GM12878 (cell line): Measurements from ENCODE around the gene NUP214. TPM values are rescaled to one million over a fixed set of nuclear protein-coding genes. Genes with fewer than 3 reads are reported as not detected.

Source experiments
- ATAC-seq: fragments of 200-7000 bp; cut with Tn5 transposase; 3 replicates; pipeline ENCODE4 v1.9.1; 2020; ENCODE audit warnings: mild to moderate bottlenecking, moderate library complexity
- BruUV-seq: library from RNA; stranded (reverse); fragments of 400-500 nt; replicated peaks from 2 replicates; lab custom pipeline; 2021; lab: Mats Ljungman, UMichigan
- CTCF ChIA-PET: fragments of 300-600 bp; sonication (Branson Sonifier 250); formaldehyde crosslinking; extraction: SDS; loops from one replicate; lab custom pipeline; 2021; ENCODE audit warnings: inconsistent platforms; lab: Yijun Ruan, JAX
- POLR2A ChIA-PET: fragments of 350-600 bp; formaldehyde crosslinking; extraction: SDS; loops from one replicate; lab custom pipeline; 2021; ENCODE audit warnings: inconsistent platforms; lab: Charles Lee
- RAD21 ChIA-PET: fragments of 300-600 bp; sonication (Branson Sonifier 250); formaldehyde crosslinking; loops from one replicate; lab custom pipeline; 2023; ENCODE audit warnings: antibody characterized with exemption; ENCODE audit not compliant: unreplicated experiment; lab: Charles Lee
- SMC1A ChIA-PET: fragments of 300-600 bp; sonication (Branson Sonifier 250); formaldehyde crosslinking; loops from one replicate; lab custom pipeline; 2023; ENCODE audit not compliant: unreplicated experiment, uncharacterized antibody; lab: Charles Lee
- DNase-seq: peaks from one replicate; pipeline ENCODE4 v3.0.0-alpha.2; 2011; ENCODE audit warnings: low read depth, low spot score
- FAIRE-seq: peaks from 3 replicates; lab custom pipeline; 2011; peaks lifted over from hg19 to GRCh38; lab: Jason Lieb, UNC
- H2AFZ ChIP-seq: 2 replicates; pipeline ENCODE4 v1.6.0; 2011; ENCODE audit warnings: low read depth, low read length, control low read depth; ENCODE audit not compliant: control insufficient read depth
- H3K27ac ChIP-seq: 2 replicates; pipeline ENCODE4 v1.5.1; 2011; ENCODE audit warnings: control low read depth; ENCODE audit not compliant: control insufficient read depth, insufficient read depth
- H3K27me3 ChIP-seq, 2 experiments: replicated peaks in 1 of 2; 2 replicates each; pipeline versions ENCODE4 v1.6.0 to v1.6.1; 2011; ENCODE audit warnings: low read length in 1 of 2; ENCODE audit not compliant: control insufficient read depth in 2 of 2, insufficient read depth in 2 of 2
- H3K36me3 ChIP-seq, 2 experiments: 2 replicates each; pipeline ENCODE4 v1.5.1; 2011; ENCODE audit warnings: low read length in 1 of 2; ENCODE audit not compliant: control insufficient read depth in 2 of 2, insufficient read depth in 2 of 2
- H3K4me1 ChIP-seq: 2 replicates; pipeline ENCODE4 v1.6.1; 2011; ENCODE audit warnings: mild to moderate bottlenecking, low read length, moderate library complexity, mixed read lengths; ENCODE audit not compliant: control insufficient read depth, insufficient read depth
- H3K4me2 ChIP-seq: 2 replicates; pipeline ENCODE4 v1.6.0; 2011; ENCODE audit warnings: control low read depth; ENCODE audit not compliant: control insufficient read depth, insufficient read depth
- H3K4me3 ChIP-seq: fragments of 200-600 bp; sonication (generic); 2 replicates; pipeline ENCODE4 v1.5.1; 2016
- H3K79me2 ChIP-seq: 2 replicates; pipeline ENCODE4 v1.6.0; 2011; ENCODE audit warnings: low read length; ENCODE audit not compliant: control insufficient read depth, insufficient read depth
- H3K9ac ChIP-seq: 2 replicates; pipeline ENCODE4 v1.8.0; 2011; ENCODE audit warnings: low read length, control low read depth, mixed read lengths; ENCODE audit not compliant: control insufficient read depth, insufficient read depth
- H3K9me3 ChIP-seq: replicated peaks from 3 replicates; pipeline ENCODE4 v1.5.1; 2011; ENCODE audit warnings: mild to moderate bottlenecking, low read length; ENCODE audit not compliant: control insufficient read depth, insufficient read depth
- H4K20me1 ChIP-seq: 2 replicates; pipeline ENCODE4 v1.6.0; 2011; ENCODE audit not compliant: control insufficient read depth, insufficient read depth
- ATF2 ChIP-seq: IDR thresholded peaks from 2 replicates; pipeline ENCODE4 v1.6.1; 2012; ENCODE audit warnings: low read length, inconsistent platforms
- ATF7 ChIP-seq: fragments of 450-650 bp; IDR thresholded peaks from 2 replicates; pipeline ENCODE4 v1.6.1; 2016; ENCODE audit warnings: low read depth, mild to moderate bottlenecking
- CUX1 ChIP-seq: IDR thresholded peaks from 2 replicates; pipeline ENCODE4 v1.6.1; 2012; ENCODE audit warnings: improper control_type of control experiment, low read depth, low read length; ENCODE audit not compliant: insufficient replicate concordance
- HDAC2 ChIP-seq: fragments of 200-600 bp; sonication (generic); IDR thresholded peaks from 2 replicates; pipeline ENCODE4 v1.6.1; 2017
- HDAC6 ChIP-seq: fragments of 200-600 bp; sonication (generic); IDR thresholded peaks from one replicate; pipeline ENCODE4 v1.8.0; 2017; ENCODE audit warnings: antibody characterized with exemption; ENCODE audit not compliant: unreplicated experiment
- IKZF2 ChIP-seq, 2 experiments: fragments of 450-650 bp; IDR thresholded peaks; 2 replicates each; pipeline ENCODE4 v1.6.1; 2017; ENCODE audit warnings: mild to moderate bottlenecking in 2 of 2, moderate library complexity in 2 of 2
- JUND ChIP-seq: IDR thresholded peaks from 2 replicates; pipeline ENCODE4 v1.6.1; 2012; ENCODE audit warnings: low read depth, mild to moderate bottlenecking, low read length, improper control_type of control experiment, moderate library complexity
- LARP7 ChIP-seq: fragments of 450-650 bp; IDR thresholded peaks from 2 replicates; pipeline ENCODE4 v1.6.1; 2017; ENCODE audit warnings: mild to moderate bottlenecking
- MEF2A ChIP-seq: IDR thresholded peaks from 2 replicates; pipeline ENCODE4 v1.6.1; 2011; ENCODE audit warnings: low read depth, mild to moderate bottlenecking, low read length, moderate library complexity; ENCODE audit not compliant: insufficient read depth
- MTA2 ChIP-seq: fragments of 450-650 bp; IDR thresholded peaks from 2 replicates; pipeline ENCODE4 v1.6.1; 2016; ENCODE audit warnings: low read depth, mild to moderate bottlenecking, moderate library complexity
- POLR2A ChIP-seq: IDR thresholded peaks from 2 replicates; pipeline ENCODE4 v1.6.1; 2011; ENCODE audit warnings: low read depth, mild to moderate bottlenecking, low read length
- PRDM15 ChIP-seq: fragments of 450-650 bp; formaldehyde crosslinking; IDR thresholded peaks from 2 replicates; pipeline ENCODE4 v1.4.0; 2020; ENCODE audit warnings: mild to moderate bottlenecking, moderate library complexity
- SIX5 ChIP-seq: IDR thresholded peaks from 2 replicates; pipeline ENCODE4 v1.6.1; 2011; ENCODE audit warnings: mild to moderate bottlenecking, low read depth, low read length, moderate library complexity; ENCODE audit not compliant: severe bottlenecking
- ZNF622 ChIP-seq: fragments of 450-650 bp; IDR thresholded peaks from 2 replicates; pipeline ENCODE4 v1.6.1; 2017; ENCODE audit warnings: mild to moderate bottlenecking, inconsistent platforms
- WGBS: methylation state at CpG from one replicate; pipeline ENCODE4 v1.1.6; 2016; ENCODE audit warnings: low lambda C conversion rate; ENCODE audit not compliant: insufficient replicate concordance, insufficient coverage; ENCODE audit errors: missing lambda C conversion rate; 5-methylcytosine and 5-hydroxymethylcytosine counted together
- in situ Hi-C: fragments of 300-500 bp; cut with MboI; formaldehyde crosslinking; loops from 9 replicates; pipeline ENCODE4 v1.14.3; 2018; ENCODE audit warnings: mixed read lengths
- intact Hi-C: fragments of 100-400 bp; cut with micrococcal nuclease; formaldehyde crosslinking; loops from one replicate; pipeline ENCODE4 v1.14.2; 2022; ENCODE audit not compliant: unreplicated experiment
- polyA plus RNA-seq, 11 experiments: library from polyadenylated mRNA; depleted of rRNA in 4 of 11; unstranded in 6 of 11; stranded (reverse) in 5 of 11; fragments of >200 nt; fragmentation: Nextera tagmentation in 4 of 11; fragmentation: Illumina TruSeq in 1 of 11; extraction: Ambion mirVana in 4 of 11; extraction: Trizol in 1 of 11; gene quantifications; 1 replicate in 1 of 11; 2 replicates in 10 of 11; pipeline versions ENCODE4 v1.2.1 to v1.2.3, GENCODE V29; 2011 to 2016; ENCODE audit warnings: inconsistent platforms in 2 of 11, missing spikeins in 2 of 11, low read depth in 1 of 11
- total RNA-seq, 4 experiments: library from RNA; depleted of rRNA in 3 of 4; stranded (reverse); fragments of >200 nt in 3 of 4; fragmentation: Illumina TruSeq in 1 of 4; extraction: Trizol in 1 of 4; gene quantifications; 2 replicates each; pipeline versions ENCODE4 v1.2.1 to v1.2.3, GENCODE V29; 2013 to 2021

Gene NUP214
- total and polyA plus RNA-seq, 10 of the 15 experiments (the other 5 are each of a cell fraction or from before 2014, with no cell fraction given) = 11.7 to 53.8 (median 17.6) TPM

- WGBS = 100% methylated on average over 1 of the region's 1 CpG
Measured at GRCh38 chr9:131160416-131161112, 35.2 kb downstream of the NUP214 start.

More at GRCh38 chr9:131160416-131161112, 35.2 kb downstream of the NUP214 start:
- H3K9ac ChIP-seq = no peak overlapping the region
- ChIA-PET RAD21 (interaction anchor here (0.5 to 1.0 kb wide), 3 partner anchors 15 to 167 kb away, joined by 3 read pairs; no protein-coding TSS in a partner anchor), CTCF (interaction anchor here (0.8 kb wide), 1 partner anchor 103 kb away, joined by 3 read pairs; no protein-coding TSS in a partner anchor), POLR2A (no interaction called here), SMC1A (interaction anchor here (0.6 kb wide), 1 partner anchor 9 kb away, joined by 3 read pairs; no protein-coding TSS in a partner anchor)
- in situ Hi-C loops = no loop called here
- no peaks in the 10 kb centered on the region for H3K9me3 ChIP-seq
- TF ChIP-seq HDAC2 = no peak
- no peak for TF ChIP-seq ZNF622
- TF ChIP-seq IKZF2 (IDR thresholded peaks at IDR 0.05) = no peak
- TF ChIP-seq POLR2A = no peak
- TF ChIP-seq HDAC6 = no peak
- TF ChIP-seq SIX5 = no peak
- no peak for TF ChIP-seq PRDM15 (CRISPR knock-in tag)
- no peak for TF ChIP-seq JUND
- no peak for TF ChIP-seq ATF7
- TF ChIP-seq CUX1 = no peak
- no peak for TF ChIP-seq MEF2A
- no peak for TF ChIP-seq LARP7
- no peak for TF ChIP-seq ATF2
- no peak for TF ChIP-seq MTA2
- H2AFZ ChIP-seq = no peak overlapping the region
- intact Hi-C loops = no loop called here
- no peak overlapping the region for H3K4me3 ChIP-seq
- no peak overlapping the region for H3K4me2 ChIP-seq
- FAIRE-seq = no peak
- no peak for ATAC-seq
- DNase-seq = no peak
- no peaks in the 10 kb centered on the region for H3K4me1 ChIP-seq
- H3K79me2 ChIP-seq = no peaks in the 10 kb centered on the region
- no peak overlapping the region for H3K27ac ChIP-seq
- no TSS peak for BruUV-seq
- peaks cover 5 to 38% of the 10 kb centered on the region in 2 experiments for H3K36me3 ChIP-seq
- no peaks in the 10 kb centered on the region for H4K20me1 ChIP-seq
- no peaks in the 10 kb centered on the region for H3K27me3 ChIP-seq
